A673 (cell line): ENCODE measurements around the gene CLEC4C. TPM values are rescaled to one million over a fixed set of nuclear protein-coding genes. Genes with fewer than 3 reads are reported as not detected.
"Not testable (repeated sequence)": the region's sequence is repeated elsewhere in the genome, so short reads cannot be mapped to it uniquely, and the experiment has no call there.

Experiments
- BruUV-seq: library from RNA; stranded (reverse); fragments of 400-500 nt; replicated peaks from 2 replicates; lab custom pipeline; 2021; lab: Mats Ljungman, UMichigan
- CTCF ChIA-PET: fragments of 300-600 bp; sonication (Branson Sonifier 250); formaldehyde crosslinking; loops from one replicate; lab custom pipeline; 2022; ENCODE audit warnings: antibody characterized with exemption; lab: Charles Lee
- POLR2A ChIA-PET: fragments of 300-600 bp; sonication (Branson Sonifier 250); formaldehyde crosslinking; loops from one replicate; lab custom pipeline; 2022; ENCODE audit warnings: antibody characterized with exemption; ENCODE audit not compliant: low non-redundant PET; lab: Charles Lee
- DNase-seq: peaks from one replicate; pipeline ENCODE4 v3.0.0-alpha.2; 2015; ENCODE audit warnings: low spot score
- H3K27ac ChIP-seq: fragments of 200-600 bp; sonication (generic); 2 replicates; pipeline ENCODE4 v1.5.1; 2016; ENCODE audit warnings: mixed run types, low read depth, mild to moderate bottlenecking, mixed read lengths, antibody characterized with exemption, low read length; ENCODE audit not compliant: poor library complexity, severe bottlenecking
- H3K27me3 ChIP-seq: fragments of 200-600 bp; sonication (generic); replicated peaks from 2 replicates; pipeline ENCODE4 v1.6.1; 2017; ENCODE audit warnings: mixed run types, low read depth, mild to moderate bottlenecking, mixed read lengths, antibody characterized with exemption, low read length; ENCODE audit not compliant: insufficient read depth, poor library complexity
- H3K36me3 ChIP-seq: fragments of 200-600 bp; sonication (generic); 2 replicates; pipeline ENCODE4 v1.6.1; 2016; ENCODE audit warnings: mixed run types, mild to moderate bottlenecking, mixed read lengths, antibody characterized with exemption, low read length; ENCODE audit not compliant: insufficient read depth, poor library complexity, severe bottlenecking
- H3K4me1 ChIP-seq: fragments of 200-600 bp; sonication (generic); 2 replicates; pipeline ENCODE4 v1.6.1; 2017; ENCODE audit warnings: mixed run types, mild to moderate bottlenecking, mixed read lengths, antibody characterized with exemption, low read length; ENCODE audit not compliant: insufficient read depth, poor library complexity, severe bottlenecking
- H3K4me3 ChIP-seq: fragments of 200-600 bp; sonication (generic); 2 replicates; pipeline ENCODE4 v1.5.1; 2016; ENCODE audit warnings: low read depth, mixed run types, mild to moderate bottlenecking, mixed read lengths, low read length; ENCODE audit not compliant: poor library complexity, severe bottlenecking
- H3K9me3 ChIP-seq: fragments of 200-600 bp; sonication (generic); 2 replicates; pipeline ENCODE4 v1.6.1; 2016; ENCODE audit warnings: mixed run types, low read depth, mild to moderate bottlenecking, mixed read lengths, antibody characterized with exemption, low read length; ENCODE audit not compliant: poor library complexity, severe bottlenecking
- CTCF ChIP-seq: fragments of 300-800, 200-600 bp; sonication (generic); conservative IDR thresholded peaks from 2 replicates; pipeline ENCODE4 v1.5.1; 2017; ENCODE audit warnings: low read depth, mild to moderate bottlenecking, antibody characterized with exemption, low read length, moderate library complexity, mixed read lengths
- EZH2 ChIP-seq: fragments of 200-600 bp; sonication (generic); IDR thresholded peaks from 2 replicates; pipeline ENCODE4 v1.6.1; 2017; ENCODE audit warnings: borderline replicate concordance, low read depth, mild to moderate bottlenecking, mixed read lengths, antibody characterized with exemption, low read length; ENCODE audit not compliant: poor library complexity, severe bottlenecking
- intact Hi-C: fragments of 100-400 bp; cut with micrococcal nuclease; formaldehyde crosslinking; loops from one replicate; pipeline ENCODE4 v1.10.0; 2022; ENCODE audit not compliant: unreplicated experiment
- total RNA-seq: library from RNA; stranded (reverse); gene quantifications from 2 replicates; pipeline ENCODE4 v1.2.3, GENCODE V29; 2021

Gene CLEC4C
- total RNA-seq, 1 experiment from 2014 or later, result not detected

GRCh38 chr12:7788294-7788660 is 41.1 kb upstream of the CLEC4C start:
- H3K4me1 ChIP-seq, result no peaks in the 10 kb centered on the region
- H3K36me3 ChIP-seq, result no peaks in the 10 kb centered on the region
- intact Hi-C loops, result no loop called here
- ChIA-PET POLR2A (no interaction called here), CTCF (no interaction called here)
- H3K4me3 ChIP-seq, result no peak overlapping the region
- no peak overlapping the region for H3K27ac ChIP-seq
- H3K27me3 ChIP-seq, result no peaks in the 10 kb centered on the region
- DNase-seq, result no peak
- no TSS peak for BruUV-seq
- no peaks in the 10 kb centered on the region for H3K9me3 ChIP-seq
- TF ChIP-seq CTCF (no peak), EZH2 (no peak)

- no peak overlapping the region for H3K4me3 ChIP-seq
- H3K27me3 ChIP-seq, result no peaks in the 10 kb centered on the region
- BruUV-seq, result no TSS peak
- no peak for DNase-seq
- H3K36me3 ChIP-seq, result no peaks in the 10 kb centered on the region
- ChIA-PET CTCF (no interaction called here), POLR2A (no interaction called here)
- intact Hi-C loops, result no loop called here
- no peaks in the 10 kb centered on the region for H3K9me3 ChIP-seq
- H3K27ac ChIP-seq, result no peak overlapping the region
- no peaks in the 10 kb centered on the region for H3K4me1 ChIP-seq
- TF ChIP-seq CTCF, result no peak
- TF ChIP-seq EZH2, result no peak
These were observed 40.6 kb upstream of the CLEC4C start for GRCh38 chr12:7787574-7788293.

GRCh38 chr12:7784701-7785100 is 37.5 kb upstream of the CLEC4C start:
- H3K27ac ChIP-seq, result no peak overlapping the region
- H3K4me1 ChIP-seq, result no peaks in the 10 kb centered on the region
- H3K9me3 ChIP-seq, result no peaks in the 10 kb centered on the region
- ChIA-PET CTCF (no interaction called here), POLR2A (no interaction called here)
- H3K36me3 ChIP-seq, result no peaks in the 10 kb centered on the region
- H3K4me3 ChIP-seq, result no peak overlapping the region
- H3K27me3 ChIP-seq, result no peaks in the 10 kb centered on the region
- DNase-seq, result no peak
- intact Hi-C loops, result no loop called here
- no peak for TF ChIP-seq CTCF
- TF ChIP-seq EZH2, result no peak
- no TSS peak for BruUV-seq

GRCh38 chr12:7783433-7783832 is 36.3 kb upstream of the CLEC4C start:
- H3K27ac ChIP-seq, H3K4me1 ChIP-seq, intact Hi-C loops, H3K9me3 ChIP-seq, H3K4me3 ChIP-seq, H3K27me3 ChIP-seq, BruUV-seq, CTCF ChIA-PET, H3K36me3 ChIP-seq, DNase-seq, POLR2A ChIA-PET: not testable (repeated sequence)
